Measurements from ENCODE around the gene TAF5L.

Gene TAF5L

GRCh38 chr1:229547542-229547941, 78.4 kb downstream of the TAF5L start:
- no peaks in the 10 kb centered on the region for H3F3A ChIP-seq (ENCODE audit: low read depth)
- no peaks in the 10 kb centered on the region for H3K4me1 ChIP-seq (ENCODE audit: insufficient read depth, low read length, poor library complexity, severe bottlenecking)
- no peaks in the 10 kb centered on the region for H4K20me1 ChIP-seq (ENCODE audit: insufficient read depth, low read length, poor library complexity, severe bottlenecking)
- no peak overlapping the region for H3K4me2 ChIP-seq (ENCODE audit: low read depth, low read length, poor library complexity, severe bottlenecking)
- no peaks in the 10 kb centered on the region for H3K27me3 ChIP-seq (ENCODE audit: insufficient read depth, low read length, poor library complexity, severe bottlenecking)
- H2AFZ ChIP-seq (ENCODE audit: low read length), result no peak overlapping the region
- no peaks in the 10 kb centered on the region for H3K9me3 ChIP-seq (ENCODE audit: insufficient read depth, low read depth, low read length)
- H3K4me3 ChIP-seq (ENCODE audit: low read length, poor library complexity, severe bottlenecking), result no peak overlapping the region
- H3K9ac ChIP-seq (ENCODE audit: low read depth, low read length, poor library complexity, severe bottlenecking), result no peak overlapping the region
- TF ChIP-seq CTCF (conservative IDR thresholded peaks at IDR 0.05; ENCODE audit: low read length), result no peak
- no peak for TF ChIP-seq EZH2phosphoT487 (IDR thresholded peaks at IDR 0.05; ENCODE audit: borderline replicate concordance)
- no peaks in the 10 kb centered on the region for H3K36me3 ChIP-seq (ENCODE audit: insufficient read depth, low read length)
- no peaks in the 10 kb centered on the region for H3K79me2 ChIP-seq (ENCODE audit: insufficient read depth, low read length)
- H3K9me2 ChIP-seq (replicated peaks; ENCODE audit: low read depth, low read length), result no peaks in the 10 kb centered on the region

GRCh38 chr1:229544587-229544986, 81.3 kb downstream of the TAF5L start:
- no peak overlapping the region for H2AFZ ChIP-seq (ENCODE audit: low read length)
- no peaks in the 10 kb centered on the region for H3K36me3 ChIP-seq (ENCODE audit: insufficient read depth, low read length)
- no peaks in the 10 kb centered on the region for H3K9me2 ChIP-seq (replicated peaks; ENCODE audit: low read depth, low read length)
- no peak overlapping the region for H3K4me2 ChIP-seq (ENCODE audit: low read depth, low read length, poor library complexity, severe bottlenecking)
- H3K79me2 ChIP-seq (ENCODE audit: insufficient read depth, low read length), result no peaks in the 10 kb centered on the region
- no peaks in the 10 kb centered on the region for H3F3A ChIP-seq (ENCODE audit: low read depth)
- no peaks in the 10 kb centered on the region for H3K4me1 ChIP-seq (ENCODE audit: insufficient read depth, low read length, poor library complexity, severe bottlenecking)
- no peaks in the 10 kb centered on the region for H3K27me3 ChIP-seq (ENCODE audit: insufficient read depth, low read length, poor library complexity, severe bottlenecking)
- TF ChIP-seq CTCF (conservative IDR thresholded peaks at IDR 0.05; ENCODE audit: low read length) (no peak), EZH2phosphoT487 (IDR thresholded peaks at IDR 0.05; ENCODE audit: borderline replicate concordance) (no peak)
- no peak overlapping the region for H3K4me3 ChIP-seq (ENCODE audit: low read length, poor library complexity, severe bottlenecking)
- H3K9me3 ChIP-seq (ENCODE audit: insufficient read depth, low read depth, low read length), result no peaks in the 10 kb centered on the region
- no peak overlapping the region for H3K9ac ChIP-seq (ENCODE audit: low read depth, low read length, poor library complexity, severe bottlenecking)
- H4K20me1 ChIP-seq (ENCODE audit: insufficient read depth, low read length, poor library complexity, severe bottlenecking), result no peaks in the 10 kb centered on the region

Data from Loucy (cell line).